ENCODE data around the gene GNA15.

GRCh38 chr19:3167533-3168272 is 31.9 kb downstream of the GNA15 start:
- TF ChIP-seq CTCF (IDR thresholded peaks at IDR 0.05 in 8 of 11, conservative IDR thresholded peaks at IDR 0.05 in 3 of 11) (no peak), POLR2A (IDR thresholded peaks at IDR 0.05) (no peak)

Data from spleen (tissue), 7 donors.